GM12872 (cell line): Measurements from ENCODE around the gene STEAP3.

Source experiments
- TF ChIP-seq, protein P1 (sequence below): IDR thresholded peaks from 3 replicates; pipeline ENCODE4 v1.5.1; 2011; ENCODE audit warnings: low read depth, mild to moderate bottlenecking, low read length, moderate library complexity; ENCODE audit not compliant: insufficient read depth

The STEAP3 gene

DNA sequence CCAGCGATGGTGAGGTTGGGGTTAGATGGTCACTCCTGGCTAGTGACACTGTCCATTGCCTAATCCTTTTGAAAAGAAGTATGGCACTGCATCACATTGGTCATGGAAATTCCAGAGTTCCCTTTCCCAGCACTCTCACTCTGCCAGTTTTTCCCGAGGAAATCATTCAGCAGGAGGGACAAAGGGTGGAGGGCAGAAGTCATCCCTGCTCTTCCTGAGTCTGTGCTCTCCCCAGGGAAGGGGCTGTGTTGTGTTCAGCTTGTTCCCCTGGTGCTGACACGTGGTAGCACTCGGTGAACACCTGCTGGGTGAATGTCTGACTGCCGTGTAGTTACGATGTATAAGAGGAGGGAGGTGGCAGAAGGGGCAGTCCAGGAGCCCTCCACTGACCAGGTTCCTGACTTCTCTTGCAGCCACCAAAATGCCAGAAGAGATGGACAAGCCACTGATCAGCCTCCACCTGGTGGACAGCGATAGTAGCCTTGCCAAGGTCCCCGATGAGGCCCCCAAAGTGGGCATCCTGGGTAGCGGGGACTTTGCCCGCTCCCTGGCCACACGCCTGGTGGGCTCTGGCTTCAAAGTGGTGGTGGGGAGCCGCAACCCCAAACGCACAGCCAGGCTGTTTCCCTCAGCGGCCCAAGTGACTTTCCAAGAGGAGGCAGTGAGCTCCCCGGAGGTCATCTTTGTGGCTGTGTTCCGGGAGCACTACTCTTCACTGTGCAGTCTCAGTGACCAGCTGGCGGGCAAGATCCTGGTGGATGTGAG is 21.6 kb downstream of the STEAP3 start:
- TF ChIP-seq, protein P1, sequence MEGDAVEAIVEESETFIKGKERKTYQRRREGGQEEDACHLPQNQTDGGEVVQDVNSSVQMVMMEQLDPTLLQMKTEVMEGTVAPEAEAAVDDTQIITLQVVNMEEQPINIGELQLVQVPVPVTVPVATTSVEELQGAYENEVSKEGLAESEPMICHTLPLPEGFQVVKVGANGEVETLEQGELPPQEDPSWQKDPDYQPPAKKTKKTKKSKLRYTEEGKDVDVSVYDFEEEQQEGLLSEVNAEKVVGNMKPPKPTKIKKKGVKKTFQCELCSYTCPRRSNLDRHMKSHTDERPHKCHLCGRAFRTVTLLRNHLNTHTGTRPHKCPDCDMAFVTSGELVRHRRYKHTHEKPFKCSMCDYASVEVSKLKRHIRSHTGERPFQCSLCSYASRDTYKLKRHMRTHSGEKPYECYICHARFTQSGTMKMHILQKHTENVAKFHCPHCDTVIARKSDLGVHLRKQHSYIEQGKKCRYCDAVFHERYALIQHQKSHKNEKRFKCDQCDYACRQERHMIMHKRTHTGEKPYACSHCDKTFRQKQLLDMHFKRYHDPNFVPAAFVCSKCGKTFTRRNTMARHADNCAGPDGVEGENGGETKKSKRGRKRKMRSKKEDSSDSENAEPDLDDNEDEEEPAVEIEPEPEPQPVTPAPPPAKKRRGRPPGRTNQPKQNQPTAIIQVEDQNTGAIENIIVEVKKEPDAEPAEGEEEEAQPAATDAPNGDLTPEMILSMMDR = no peak

DNA sequence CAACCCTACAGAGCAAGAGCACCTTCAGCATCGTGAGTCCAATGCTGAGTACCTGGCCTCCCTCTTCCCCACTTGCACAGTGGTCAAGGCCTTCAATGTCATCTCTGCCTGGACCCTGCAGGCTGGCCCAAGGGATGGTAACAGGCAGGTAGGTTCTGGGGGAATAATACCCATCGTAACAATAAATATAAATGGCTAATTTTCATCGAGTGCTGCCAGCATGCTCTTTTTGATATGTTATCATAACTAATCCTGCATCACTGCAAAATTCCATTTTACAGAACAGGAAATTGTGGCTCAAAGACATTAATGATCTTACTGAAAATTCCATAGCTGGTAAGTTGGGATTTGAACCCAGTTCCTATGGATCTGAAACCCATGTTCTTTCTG is 22.2 kb downstream of the STEAP3 start:
- TF ChIP-seq, protein P1 = no peak

DNA sequence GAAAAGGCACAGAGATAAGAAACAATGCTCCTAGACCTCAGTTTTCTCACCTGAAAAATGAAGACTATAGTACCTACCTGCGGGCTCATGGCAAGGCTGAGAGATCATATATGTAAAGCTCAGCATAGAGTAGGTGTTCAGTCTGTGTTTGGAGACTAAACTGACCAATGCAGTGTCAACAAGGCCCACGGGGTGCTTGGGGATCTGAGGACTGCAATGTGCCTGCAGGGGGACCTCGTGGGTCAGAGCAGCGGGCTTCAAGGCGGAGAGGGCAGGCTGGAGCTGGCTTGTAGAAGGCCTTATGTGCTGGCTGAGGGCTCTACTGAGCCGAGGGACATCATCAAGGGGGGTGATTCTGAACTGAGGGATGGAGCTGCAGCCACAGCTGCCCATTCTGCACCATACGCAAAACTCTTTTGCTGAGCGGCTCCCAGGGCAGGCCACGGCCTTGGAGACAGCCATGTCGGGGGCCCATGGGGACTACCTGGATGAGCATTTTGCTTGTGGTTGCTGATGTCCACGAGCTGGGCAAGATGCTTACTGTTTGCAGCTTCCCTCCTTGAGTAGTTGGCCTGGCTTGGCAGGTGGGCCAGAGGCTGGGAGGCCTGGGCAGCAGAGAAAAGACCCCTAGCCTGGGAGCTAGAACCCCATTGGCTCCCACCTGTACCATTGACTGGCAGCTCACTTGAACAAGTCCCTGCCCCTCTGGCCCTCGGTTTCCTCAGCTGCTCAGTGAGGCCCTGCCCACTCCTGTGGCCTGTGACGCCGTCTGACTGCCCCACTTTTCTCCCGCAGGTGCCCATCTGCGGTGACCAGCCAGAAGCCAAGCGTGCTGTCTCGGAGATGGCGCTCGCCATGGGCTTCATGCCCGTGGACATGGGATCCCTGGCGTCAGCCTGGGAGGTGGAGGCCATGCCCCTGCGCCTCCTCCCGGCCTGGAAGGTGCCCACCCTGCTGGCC is 23.5 kb downstream of the STEAP3 start:
- TF ChIP-seq, protein P1 = no peak

DNA sequence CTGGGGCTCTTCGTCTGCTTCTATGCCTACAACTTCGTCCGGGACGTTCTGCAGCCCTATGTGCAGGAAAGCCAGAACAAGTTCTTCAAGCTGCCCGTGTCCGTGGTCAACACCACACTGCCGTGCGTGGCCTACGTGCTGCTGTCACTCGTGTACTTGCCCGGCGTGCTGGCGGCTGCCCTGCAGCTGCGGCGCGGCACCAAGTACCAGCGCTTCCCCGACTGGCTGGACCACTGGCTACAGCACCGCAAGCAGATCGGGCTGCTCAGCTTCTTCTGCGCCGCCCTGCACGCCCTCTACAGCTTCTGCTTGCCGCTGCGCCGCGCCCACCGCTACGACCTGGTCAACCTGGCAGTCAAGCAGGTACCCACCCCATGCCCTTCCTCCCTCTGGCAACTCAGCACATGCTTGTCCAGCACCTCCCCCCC is 24.2 kb downstream of the STEAP3 start:
- TF ChIP-seq, protein P1 = no peak

DNA sequence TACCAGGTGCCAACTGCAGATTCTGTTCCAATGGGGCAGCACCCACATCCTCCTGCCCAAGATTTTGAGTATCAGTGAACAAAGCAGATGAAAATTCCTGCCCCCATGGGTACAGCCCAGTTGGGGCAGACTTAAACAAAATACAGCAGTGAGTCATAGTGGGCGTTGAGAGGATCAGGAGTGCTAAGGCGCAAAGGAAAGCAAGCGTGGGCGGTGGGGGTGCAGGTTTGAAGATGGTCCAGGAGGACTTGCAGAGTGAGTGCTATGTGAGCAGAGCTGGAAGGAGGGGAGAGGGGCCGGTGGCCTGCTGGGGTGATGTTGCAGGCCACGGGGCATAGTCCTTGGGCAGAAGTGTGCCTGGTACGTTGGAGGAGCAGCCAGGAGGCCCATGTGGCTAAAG is 24.7 kb downstream of the STEAP3 start:
- TF ChIP-seq, protein P1 = no peak

DNA sequence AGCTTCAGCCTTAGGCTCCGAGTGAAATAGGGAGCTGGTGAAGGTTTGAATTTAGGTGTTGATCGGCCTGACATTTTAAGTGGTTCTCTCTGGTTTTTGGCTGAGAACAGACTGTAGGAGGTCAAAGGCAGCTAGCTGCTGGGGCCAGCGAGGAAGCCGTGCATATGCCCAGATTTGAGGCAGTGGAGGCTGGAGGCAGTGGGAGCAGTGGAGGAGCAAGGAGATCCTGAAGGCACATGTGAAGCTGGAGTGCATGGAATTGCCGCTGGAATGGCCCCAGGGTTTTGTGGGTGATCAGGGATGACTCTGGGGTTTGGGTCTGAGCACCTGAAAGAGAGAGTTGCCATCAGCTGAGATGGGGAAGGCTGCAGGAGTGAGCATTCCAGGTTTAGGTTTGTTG is 25.1 kb downstream of the STEAP3 start:
- TF ChIP-seq, protein P1 = no peak

DNA sequence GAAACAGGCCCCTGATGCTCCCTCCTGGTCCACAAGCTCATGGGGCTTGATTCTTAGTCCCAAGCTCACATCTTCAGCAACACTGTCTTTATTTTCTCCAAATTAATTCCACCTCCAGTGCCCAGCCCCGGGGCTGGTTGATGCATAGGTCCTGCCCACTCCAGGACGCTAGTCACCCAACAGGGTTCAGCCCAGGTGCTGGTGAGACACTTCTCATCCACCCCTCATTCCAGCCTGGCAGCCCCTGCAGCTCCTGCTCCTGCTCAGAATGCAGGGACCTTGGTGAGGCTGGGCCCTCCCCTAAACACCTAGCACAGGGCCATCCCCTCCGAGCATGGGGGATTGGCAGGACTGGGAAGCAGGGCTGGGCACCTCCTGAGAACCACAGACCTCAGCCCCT is 25.7 kb downstream of the STEAP3 start:
- TF ChIP-seq, protein P1 = no peak
